ENCODE data around the gene APBB2.

The APBB2 gene

GRCh38 chr4:41119867-41120295, 94.5 kb downstream of the APBB2 start:
- no peak for DNase-seq (ENCODE audit: low read depth)
- TF ChIP-seq CTCF (IDR thresholded peaks at IDR 0.05; ENCODE audit: insufficient read depth, low read depth, low read length, missing control alignments) = no peak
- no peak overlapping the region for H3K4me3 ChIP-seq (ENCODE audit: low read depth, low read length)

- DNase-seq (ENCODE audit: low read depth) = no peak
- TF ChIP-seq CTCF (IDR thresholded peaks at IDR 0.05; ENCODE audit: insufficient read depth, low read depth, low read length, missing control alignments) = no peak
- H3K4me3 ChIP-seq (ENCODE audit: low read depth, low read length) = no peak overlapping the region
Observed at GRCh38 chr4:41111791-41112190, 102.6 kb downstream of the APBB2 start.

GRCh38 chr4:41110050-41110449, 104.3 kb downstream of the APBB2 start:
- no peak for DNase-seq (ENCODE audit: low read depth)
- no peak for TF ChIP-seq CTCF (IDR thresholded peaks at IDR 0.05; ENCODE audit: insufficient read depth, low read depth, low read length, missing control alignments)
- no peak overlapping the region for H3K4me3 ChIP-seq (ENCODE audit: low read depth, low read length)

GRCh38 chr4:41108481-41108880, 105.9 kb downstream of the APBB2 start:
- TF ChIP-seq CTCF (IDR thresholded peaks at IDR 0.05; ENCODE audit: insufficient read depth, low read depth, low read length, missing control alignments) = no peak
- no peak for DNase-seq (ENCODE audit: low read depth)
- H3K4me3 ChIP-seq (ENCODE audit: low read depth, low read length) = no peak overlapping the region

GRCh38 chr4:41106694-41107419, 107.5 kb downstream of the APBB2 start:
- H3K4me3 ChIP-seq (ENCODE audit: low read depth, low read length) = no peak overlapping the region

GRCh38 chr4:41106081-41106480, 108.3 kb downstream of the APBB2 start:
- TF ChIP-seq CTCF (IDR thresholded peaks at IDR 0.05; ENCODE audit: insufficient read depth, low read depth, low read length, missing control alignments) = no peak
- no peak for DNase-seq (ENCODE audit: low read depth)
- H3K4me3 ChIP-seq (ENCODE audit: low read depth, low read length) = no peak overlapping the region

More at GRCh38 chr4:41106694-41107419, 107.5 kb downstream of the APBB2 start:
- DNase-seq (ENCODE audit: low read depth) = no peak
- TF ChIP-seq CTCF (IDR thresholded peaks at IDR 0.05; ENCODE audit: insufficient read depth, low read depth, low read length, missing control alignments) = no peak

- H3K4me3 ChIP-seq (ENCODE audit: low read depth, low read length) = no peak overlapping the region
- no peak for DNase-seq (ENCODE audit: low read depth)
- no peak for TF ChIP-seq CTCF (IDR thresholded peaks at IDR 0.05; ENCODE audit: insufficient read depth, low read depth, low read length, missing control alignments)
Observed at GRCh38 chr4:41104155-41104554, 110.2 kb downstream of the APBB2 start.

Measured in GM12865 (cell line).